ENCODE data around the gene SMIM8.

Gene SMIM8

DNA sequence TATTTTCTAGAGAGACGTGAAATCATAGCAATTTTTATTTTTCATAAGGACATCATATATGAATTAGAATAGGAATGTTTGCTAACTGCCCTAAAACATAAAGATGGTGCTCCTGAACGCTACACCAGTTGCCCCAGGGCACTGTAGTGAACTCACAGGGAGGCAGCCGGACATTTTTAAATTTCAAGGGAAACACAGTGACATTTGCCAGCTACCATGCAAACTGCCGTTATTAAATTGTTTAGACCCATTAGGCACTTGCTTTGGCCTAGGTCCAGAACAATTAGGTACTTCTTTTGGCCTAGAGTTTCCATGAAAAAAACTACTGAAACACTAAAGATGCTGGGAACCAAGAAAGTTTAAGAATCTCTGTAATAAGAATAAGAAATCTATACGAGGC lies 60.5 kb downstream of the SMIM8 start:
- TF ChIP-seq, protein P1, sequence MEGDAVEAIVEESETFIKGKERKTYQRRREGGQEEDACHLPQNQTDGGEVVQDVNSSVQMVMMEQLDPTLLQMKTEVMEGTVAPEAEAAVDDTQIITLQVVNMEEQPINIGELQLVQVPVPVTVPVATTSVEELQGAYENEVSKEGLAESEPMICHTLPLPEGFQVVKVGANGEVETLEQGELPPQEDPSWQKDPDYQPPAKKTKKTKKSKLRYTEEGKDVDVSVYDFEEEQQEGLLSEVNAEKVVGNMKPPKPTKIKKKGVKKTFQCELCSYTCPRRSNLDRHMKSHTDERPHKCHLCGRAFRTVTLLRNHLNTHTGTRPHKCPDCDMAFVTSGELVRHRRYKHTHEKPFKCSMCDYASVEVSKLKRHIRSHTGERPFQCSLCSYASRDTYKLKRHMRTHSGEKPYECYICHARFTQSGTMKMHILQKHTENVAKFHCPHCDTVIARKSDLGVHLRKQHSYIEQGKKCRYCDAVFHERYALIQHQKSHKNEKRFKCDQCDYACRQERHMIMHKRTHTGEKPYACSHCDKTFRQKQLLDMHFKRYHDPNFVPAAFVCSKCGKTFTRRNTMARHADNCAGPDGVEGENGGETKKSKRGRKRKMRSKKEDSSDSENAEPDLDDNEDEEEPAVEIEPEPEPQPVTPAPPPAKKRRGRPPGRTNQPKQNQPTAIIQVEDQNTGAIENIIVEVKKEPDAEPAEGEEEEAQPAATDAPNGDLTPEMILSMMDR (IDR thresholded peaks at IDR 0.05; ENCODE audit: borderline replicate concordance, insufficient read depth, low read depth, low read length): no peak
- H3K4me3 ChIP-seq (ENCODE audit: low read depth, low read length): no peak overlapping the region

DNA sequence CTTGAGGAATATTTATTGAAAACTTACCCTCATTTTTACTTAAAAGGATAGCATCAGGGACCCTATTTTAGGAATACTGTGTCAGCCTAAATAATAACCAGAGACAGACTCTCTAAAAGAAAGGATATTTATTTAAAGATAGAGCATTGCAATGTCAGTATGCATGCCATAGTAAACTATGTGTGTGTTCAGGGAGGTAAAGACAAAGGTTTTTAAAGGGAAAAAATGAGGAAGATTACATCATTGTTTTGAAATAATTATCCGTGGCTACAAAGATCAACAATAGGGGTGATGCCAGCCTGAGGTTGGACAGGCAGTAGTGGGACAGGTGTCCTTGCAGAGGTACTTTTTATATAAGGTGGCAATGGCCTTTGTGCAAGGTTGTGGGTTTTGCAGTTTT lies 61.6 kb downstream of the SMIM8 start:
- TF ChIP-seq, protein P1 (IDR thresholded peaks at IDR 0.05; ENCODE audit: borderline replicate concordance, insufficient read depth, low read depth, low read length): no peak

DNA sequence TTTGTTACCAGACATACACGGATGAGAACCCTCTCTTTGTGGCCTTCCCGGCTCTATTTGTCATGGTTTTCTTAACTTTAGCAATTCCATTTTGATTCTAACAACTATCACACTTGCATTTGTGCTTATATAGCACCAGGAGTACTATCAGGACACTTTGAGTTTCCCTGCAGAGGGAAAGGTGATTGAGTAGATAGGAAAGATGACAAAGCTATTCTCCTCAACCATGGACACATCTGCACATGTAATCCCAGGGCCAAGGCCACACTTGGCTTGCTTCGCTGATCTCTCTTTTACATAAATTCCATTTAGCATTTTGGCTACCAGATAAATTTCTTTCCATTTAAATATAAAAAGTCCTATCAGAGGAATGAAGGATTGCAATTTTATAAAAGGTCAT lies 62.1 kb downstream of the SMIM8 start:
- H3K4me3 ChIP-seq (ENCODE audit: low read depth, low read length): no peak overlapping the region
- TF ChIP-seq, protein P1 (IDR thresholded peaks at IDR 0.05; ENCODE audit: borderline replicate concordance, insufficient read depth, low read depth, low read length): no peak

More for the DNA sequence above, 61.6 kb downstream of the SMIM8 start:
- no peak overlapping the region for H3K4me3 ChIP-seq (ENCODE audit: low read depth, low read length)

DNA sequence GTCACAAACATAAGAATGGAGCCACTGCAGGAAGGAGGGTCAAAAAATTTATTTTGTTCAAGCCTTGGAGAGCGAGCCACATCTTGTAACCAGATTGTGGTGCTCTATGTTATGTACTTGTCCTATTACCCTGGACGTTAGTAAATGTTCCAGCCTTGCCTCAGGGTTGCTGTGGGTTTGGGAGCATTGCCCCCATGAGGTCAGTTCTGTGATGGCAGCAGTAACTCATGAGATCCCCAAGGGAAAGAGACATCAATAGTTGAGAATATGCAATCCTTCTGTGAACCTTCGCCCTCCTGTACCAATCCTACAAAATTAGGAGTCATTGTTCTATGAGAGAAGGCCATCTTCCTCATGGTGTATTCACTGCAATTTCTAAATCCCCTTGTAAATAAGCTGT lies 68.9 kb downstream of the SMIM8 start:
- no peak overlapping the region for H3K4me3 ChIP-seq (ENCODE audit: low read depth, low read length)

More for the DNA sequence above, 68.9 kb downstream of the SMIM8 start:
- TF ChIP-seq, protein P1 (IDR thresholded peaks at IDR 0.05; ENCODE audit: borderline replicate concordance, insufficient read depth, low read depth, low read length): peak; percentile 47; the same call in 1 of the 2 replicates

Data from GM12875 (cell line).